Activated effector memory CD4-positive, alpha-beta T cell treated with Interleukin-2 at 50 U/mL for 16 hours (primary cell): ENCODE data around the gene SLC2A11.
"Not testable (repeated sequence)": the region's sequence is repeated elsewhere in the genome, so short reads cannot be mapped to it uniquely, and the experiment has no call there.

Experiments used
- DNase-seq: peaks from one replicate; pipeline ENCODE4 v3.0.0-alpha.2; 2020

The SLC2A11 gene

GRCh38 chr22:23892130-23892529 is 34.5 kb downstream of the SLC2A11 start:
- DNase-seq: no peak

- no peak for DNase-seq
Observed at GRCh38 chr22:23892706-23893105, 35.0 kb downstream of the SLC2A11 start.

- no peak for DNase-seq
Observed at GRCh38 chr22:23893121-23893944, 35.7 kb downstream of the SLC2A11 start.

GRCh38 chr22:23893945-23894709 is 36.5 kb downstream of the SLC2A11 start, which contains the start of gene MIF:
Gene MIF, plus strand, starts transcription at chr22:23894383. Its CDS starts 92 bp downstream, at chr22:23894475.
- DNase-seq: peak; percentile 96

GRCh38 chr22:23894710-23895598 is 37.3 kb downstream of the SLC2A11 start:
- peak; percentile 46 for DNase-seq

GRCh38 chr22:23895599-23896144 is 38.0 kb downstream of the SLC2A11 start:
- no peak for DNase-seq

GRCh38 chr22:23896166-23896522 is 38.5 kb downstream of the SLC2A11 start:
- DNase-seq: no peak

GRCh38 chr22:23896523-23897186 is 39.0 kb downstream of the SLC2A11 start:
- DNase-seq: no peak

GRCh38 chr22:23897320-23897719 is 39.6 kb downstream of the SLC2A11 start:
- DNase-seq: no peak

- DNase-seq: no peak
Observed at GRCh38 chr22:23898006-23898974, 40.6 kb downstream of the SLC2A11 start.

GRCh38 chr22:23899042-23899745 is 41.5 kb downstream of the SLC2A11 start:
- no peak for DNase-seq

GRCh38 chr22:23900227-23900626 is 42.6 kb downstream of the SLC2A11 start:
- not testable (repeated sequence) for DNase-seq

- DNase-seq: no peak
Observed at GRCh38 chr22:23901600-23901999, 43.9 kb downstream of the SLC2A11 start.

- no peak for DNase-seq
Observed at GRCh38 chr22:23903328-23903971, 45.8 kb downstream of the SLC2A11 start.

- no peak for DNase-seq
Observed at GRCh38 chr22:23904573-23905254, 47.0 kb downstream of the SLC2A11 start.

GRCh38 chr22:23906641-23907040 is 49.0 kb downstream of the SLC2A11 start:
- DNase-seq: no peak

- DNase-seq: not testable (repeated sequence)
Observed at GRCh38 chr22:23907423-23907822, 49.7 kb downstream of the SLC2A11 start.

- DNase-seq: no peak
Observed at GRCh38 chr22:23908587-23909205, 51.0 kb downstream of the SLC2A11 start.
